CD14-positive monocyte (primary cell): ENCODE measurements around the gene HNRNPUL1. TPM values are rescaled to one million over a fixed set of nuclear protein-coding genes. Genes with fewer than 3 reads are reported as not detected.

Experiments
- DNase-seq, 3 donors: peaks; one replicate each; pipeline ENCODE4 v3.0.0-alpha.2; 2011 to 2022
- H2AFZ ChIP-seq: 2 replicates; pipeline ENCODE4 v1.6.0; 2012; ENCODE audit warnings: mild to moderate bottlenecking, low read depth, low read length, inconsistent platforms; ENCODE audit not compliant: insufficient read depth, poor library complexity, severe bottlenecking
- H3K27ac ChIP-seq, 2 donors: 1 replicate in 1 of 2; 2 replicates in 1 of 2; pipeline ENCODE4 v1.5.1; 2012 to 2013; ENCODE audit warnings: low read length in 2 of 2, control low read depth in 1 of 2, inconsistent platforms in 1 of 2, low read depth in 1 of 2, mild to moderate bottlenecking in 1 of 2
- H3K27me3 ChIP-seq, 2 donors: one replicate each; pipeline versions ENCODE4 v1.6.0 to v1.6.1; 2011 to 2013; ENCODE audit warnings: low read length in 2 of 2; ENCODE audit not compliant: control insufficient read depth in 2 of 2, insufficient read depth in 2 of 2
- H3K36me3 ChIP-seq, 2 donors: replicated peaks in 1 of 2; 1 replicate in 1 of 2; 2 replicates in 1 of 2; pipeline versions ENCODE4 v1.5.1 to v1.6.1; 2012 to 2013; ENCODE audit warnings: low read length in 2 of 2, control low read depth in 1 of 2, inconsistent platforms in 1 of 2, mild to moderate bottlenecking in 1 of 2; ENCODE audit not compliant: insufficient read depth in 2 of 2, control insufficient read depth in 1 of 2
- H3K4me1 ChIP-seq, 2 donors: 1 replicate in 1 of 2; 2 replicates in 1 of 2; pipeline versions ENCODE4 v1.5.1 to v1.6.1; 2012 to 2013; ENCODE audit warnings: low read length in 2 of 2, control low read depth in 1 of 2, inconsistent platforms in 1 of 2, mild to moderate bottlenecking in 1 of 2, moderate library complexity in 1 of 2; ENCODE audit not compliant: insufficient read depth in 2 of 2, control insufficient read depth in 1 of 2
- H3K4me2 ChIP-seq: replicated peaks from 2 replicates; pipeline ENCODE3; 2012; ENCODE audit warnings: low read length, moderate library complexity, mild to moderate bottlenecking; ENCODE audit not compliant: poor library complexity, severe bottlenecking; ENCODE audit errors: extremely low read depth
- H3K4me3 ChIP-seq, 3 experiments: fragments of 200-600 bp in 1 of 3; sonication (generic) in 1 of 3; replicated peaks in 1 of 3; 1 replicate in 2 of 3; 2 replicates in 1 of 3; pipeline ENCODE4 v1.5.1; 2011 to 2013; ENCODE audit warnings: low read length in 3 of 3, mild to moderate bottlenecking in 3 of 3, control low read depth in 2 of 3, low read depth in 2 of 3, inconsistent platforms in 1 of 3, moderate library complexity in 1 of 3
- H3K79me2 ChIP-seq: 2 replicates; pipeline ENCODE4 v1.6.0; 2012; ENCODE audit warnings: mild to moderate bottlenecking, control low read depth, inconsistent platforms, low read length, moderate library complexity; ENCODE audit not compliant: insufficient read depth
- H3K9ac ChIP-seq: 2 replicates; pipeline ENCODE4 v1.6.0; 2017; ENCODE audit warnings: low read length, mild to moderate bottlenecking; ENCODE audit not compliant: insufficient read depth, poor library complexity, severe bottlenecking
- H3K9me3 ChIP-seq, 2 donors: replicated peaks in 1 of 2; 1 replicate in 1 of 2; 2 replicates in 1 of 2; pipeline versions ENCODE4 v1.5.1 to v1.6.1; 2012 to 2013; ENCODE audit warnings: low read length in 2 of 2, control low read depth in 1 of 2; ENCODE audit not compliant: control insufficient read depth in 1 of 2, insufficient read depth in 1 of 2
- H4K20me1 ChIP-seq: 2 replicates; pipeline ENCODE4 v1.6.0; 2012; ENCODE audit warnings: mild to moderate bottlenecking, low read length, control low read depth, moderate library complexity; ENCODE audit not compliant: insufficient read depth
- H3K27ac Mint-ChIP-seq, 7 donors: one replicate each; pipeline ENCODE4 v1.8.0; 2020; ENCODE audit warnings: mild to moderate bottlenecking in 7 of 7, mixed read lengths in 7 of 7, moderate library complexity in 6 of 7, inconsistent platforms in 2 of 7
- H3K27me3 Mint-ChIP-seq, 3 donors: one replicate each; pipeline ENCODE4 v1.8.0; 2021 to 2022; ENCODE audit warnings: low read depth in 3 of 3, mild to moderate bottlenecking in 3 of 3, mixed read lengths in 3 of 3, moderate library complexity in 3 of 3, inconsistent platforms in 1 of 3
- H3K36me3 Mint-ChIP-seq, 2 donors: one replicate each; pipeline ENCODE4 v1.8.0; 2020; ENCODE audit warnings: mixed read lengths in 2 of 2, inconsistent platforms in 1 of 2, mild to moderate bottlenecking in 1 of 2
- H3K4me1 Mint-ChIP-seq: one replicate; pipeline ENCODE4 v1.8.0; 2020; ENCODE audit warnings: mild to moderate bottlenecking, mixed read lengths
- H3K4me3 Mint-ChIP-seq, 2 donors: one replicate each; pipeline ENCODE4 v1.8.0; 2020; ENCODE audit warnings: mild to moderate bottlenecking in 2 of 2, mixed read lengths in 2 of 2, moderate library complexity in 1 of 2
- H3K9me3 Mint-ChIP-seq, 7 donors: one replicate each; pipeline ENCODE4 v1.8.0; 2020 to 2022; ENCODE audit warnings: mixed read lengths in 7 of 7, mild to moderate bottlenecking in 6 of 7, moderate library complexity in 6 of 7, inconsistent platforms in 2 of 7
- WGBS: methylation state at CpG from one replicate; pipeline ENCODE4 v1.1.5; 2013; ENCODE audit warnings: missing lambda C conversion rate; ENCODE audit not compliant: insufficient coverage; 5-methylcytosine and 5-hydroxymethylcytosine counted together
- intact Hi-C, 2 donors: fragments of 100-400 bp; cut with micrococcal nuclease; formaldehyde crosslinking; loops; one replicate each; pipeline versions ENCODE4 v1.15.0 to v1.15.1; 2023
- polyA plus RNA-seq, 3 donors: library from polyadenylated mRNA; depleted of rRNA in 1 of 3; unstranded in 2 of 3; stranded (reverse) in 1 of 3; fragments of 300-500 nt in 2 of 3; fragments of >200 nt in 1 of 3; fragmentation: Illumina TruSeq in 2 of 3; gene quantifications; 1 replicate in 2 of 3; 2 replicates in 1 of 3; pipeline ENCODE4 v1.2.3, GENCODE V29; 2012 to 2021
- TF ChIP-seq, protein P1 (sequence below): fragments of 200-600 bp; IDR thresholded peaks from one replicate; pipeline ENCODE4 v1.8.0; 2022; ENCODE audit warnings: antibody characterized with exemption, mild to moderate bottlenecking

Gene HNRNPUL1
- polyA plus RNA-seq, 3 donors: 22.6 to 55.3 (median 30.3) TPM

DNA sequence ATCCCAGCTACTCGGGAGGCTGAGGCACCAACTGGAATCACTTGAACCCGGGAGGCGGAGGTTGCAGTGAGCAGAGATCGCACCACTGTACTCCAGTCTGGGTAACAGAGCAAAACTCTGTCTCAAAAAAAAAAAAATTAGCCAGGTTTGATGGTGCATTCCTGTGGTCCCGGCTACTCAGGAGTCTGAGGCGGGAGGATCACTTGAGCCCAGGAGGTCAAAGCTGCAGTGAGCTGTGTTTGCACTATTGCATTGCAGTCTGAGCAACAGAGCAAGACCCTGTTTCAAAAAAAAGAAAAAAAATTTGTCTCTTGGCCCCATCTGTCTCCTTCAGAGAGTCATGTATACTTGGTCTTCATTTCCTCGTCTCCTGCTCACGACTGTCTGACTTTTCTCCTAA is 47.4 kb downstream of the HNRNPUL1 start:
- Histone ChIP-seq H3K4me1 (peaks cover 42 to 50% of the 10 kb centered on the region in 2 donors), H3K9ac (no peak overlapping the region), H3K4me3 (no peak overlapping the region), H3K27me3 (no peaks in the 10 kb centered on the region), H4K20me1 (peaks cover 54% of the 10 kb centered on the region), H3K27ac (no peak overlapping the region), H3K9me3 (no peaks in the 10 kb centered on the region), H2AFZ (no peak overlapping the region), H3K79me2 (peaks cover 65% of the 10 kb centered on the region), H3K4me2 (no peak overlapping the region), H3K36me3 (peaks cover 21 to 46% of the 10 kb centered on the region in 2 donors)
- TF ChIP-seq, protein P1, sequence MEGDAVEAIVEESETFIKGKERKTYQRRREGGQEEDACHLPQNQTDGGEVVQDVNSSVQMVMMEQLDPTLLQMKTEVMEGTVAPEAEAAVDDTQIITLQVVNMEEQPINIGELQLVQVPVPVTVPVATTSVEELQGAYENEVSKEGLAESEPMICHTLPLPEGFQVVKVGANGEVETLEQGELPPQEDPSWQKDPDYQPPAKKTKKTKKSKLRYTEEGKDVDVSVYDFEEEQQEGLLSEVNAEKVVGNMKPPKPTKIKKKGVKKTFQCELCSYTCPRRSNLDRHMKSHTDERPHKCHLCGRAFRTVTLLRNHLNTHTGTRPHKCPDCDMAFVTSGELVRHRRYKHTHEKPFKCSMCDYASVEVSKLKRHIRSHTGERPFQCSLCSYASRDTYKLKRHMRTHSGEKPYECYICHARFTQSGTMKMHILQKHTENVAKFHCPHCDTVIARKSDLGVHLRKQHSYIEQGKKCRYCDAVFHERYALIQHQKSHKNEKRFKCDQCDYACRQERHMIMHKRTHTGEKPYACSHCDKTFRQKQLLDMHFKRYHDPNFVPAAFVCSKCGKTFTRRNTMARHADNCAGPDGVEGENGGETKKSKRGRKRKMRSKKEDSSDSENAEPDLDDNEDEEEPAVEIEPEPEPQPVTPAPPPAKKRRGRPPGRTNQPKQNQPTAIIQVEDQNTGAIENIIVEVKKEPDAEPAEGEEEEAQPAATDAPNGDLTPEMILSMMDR: no peak
- Mint-ChIP-seq H3K27me3 (no peaks in the 10 kb centered on the region), H3K4me1 (peaks cover 61% of the 10 kb centered on the region), H3K9me3 (peaks cover 0 to 3% (median 0%) of the 10 kb centered on the region in 7 donors), H3K27ac (peak overlapping the region in 2 of 7 donors; percentile 21 to 78), H3K36me3 (peaks cover 38 to 56% of the 10 kb centered on the region in 2 donors), H3K4me3 (no peak overlapping the region)
- 96% methylated on average over 6 of the region's 8 CpGs for WGBS
- intact Hi-C loops: loop anchor here (2.0 to 5.0 kb wide), 2 partner anchors 13 to 339 kb away; no protein-coding TSS in a partner anchor
- no peak for DNase-seq

DNA sequence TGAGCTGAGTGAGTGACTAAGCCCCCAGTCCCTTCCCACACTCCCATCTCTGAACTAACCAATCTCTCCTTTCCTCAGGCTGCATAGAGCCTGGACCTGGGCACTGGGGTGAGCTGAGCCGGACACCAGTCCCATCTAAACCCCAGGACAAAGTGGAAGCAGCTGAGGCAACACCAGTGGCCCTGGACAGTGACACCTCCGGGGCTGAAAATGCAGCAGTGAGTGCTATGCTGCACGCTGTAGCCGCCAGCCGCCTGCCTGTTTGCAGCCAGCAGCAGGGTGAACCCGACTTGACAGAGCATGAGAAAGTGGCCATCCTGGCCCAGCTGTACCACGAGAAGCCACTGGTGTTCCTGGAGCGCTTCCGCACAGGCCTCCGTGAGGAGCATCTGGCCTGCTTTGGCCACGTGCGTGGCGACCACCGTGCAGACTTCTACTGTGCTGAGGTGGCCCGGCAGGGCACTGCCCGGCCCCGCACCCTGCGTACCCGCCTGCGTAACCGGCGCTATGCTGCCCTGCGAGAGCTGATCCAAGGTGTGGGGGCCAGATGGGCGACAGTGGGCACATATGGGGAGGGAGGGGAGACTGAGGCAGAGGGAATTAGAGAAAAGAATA is 52.2 kb downstream of the HNRNPUL1 start:
- H3K4me1 Mint-ChIP-seq: peaks cover 22% of the 10 kb centered on the region
- intact Hi-C loops: loop anchor here in 1 of 2 donors (5.0 kb wide), 1 partner anchor 36 kb away; the partner anchor contains the start of gene TGFB1
- 98% methylated on average over 24 of the region's 24 CpGs for WGBS
- no peak overlapping the region for H2AFZ ChIP-seq
- H3K36me3 ChIP-seq: peaks cover 61 to 90% of the 10 kb centered on the region in 2 donors
- no peaks in the 10 kb centered on the region for H3K27me3 ChIP-seq
- H3K9me3 Mint-ChIP-seq: no peaks in the 10 kb centered on the region
- H3K36me3 Mint-ChIP-seq: peaks cover 70 to 95% of the 10 kb centered on the region in 2 donors
- H3K4me2 ChIP-seq: no peak overlapping the region
- H4K20me1 ChIP-seq: peaks cover 96% of the 10 kb centered on the region
- no peaks in the 10 kb centered on the region for H3K9me3 ChIP-seq
- H3K27ac Mint-ChIP-seq: peak overlapping the region in 4 of 7 donors; percentile 15 to 51 (median 32)
- peaks cover 59% of the 10 kb centered on the region for H3K79me2 ChIP-seq
- no peaks in the 10 kb centered on the region for H3K27me3 Mint-ChIP-seq
- peaks cover 4 to 11% of the 10 kb centered on the region in 2 donors for H3K4me1 ChIP-seq
- H3K9ac ChIP-seq: no peak overlapping the region
- TF ChIP-seq, protein P1: no peak
- no peak overlapping the region for H3K27ac ChIP-seq
- no peak overlapping the region for H3K4me3 ChIP-seq
- DNase-seq: no peak
- no peak overlapping the region for H3K4me3 Mint-ChIP-seq
